HepG2 (cell line): ENCODE measurements around the gene TSNAX. TPM values are rescaled to one million over a fixed set of nuclear protein-coding genes. Genes with fewer than 3 reads are reported as not detected.

Experiments
- AGO1 ChIP-seq: fragments of 200-400 bp; formaldehyde crosslinking; IDR thresholded peaks from 2 replicates; pipeline ENCODE4 v1.6.1; 2017; ENCODE audit warnings: mild to moderate bottlenecking, low read depth, low read length, moderate library complexity; ENCODE audit not compliant: poor library complexity, severe bottlenecking
- ATF1 ChIP-seq: IDR thresholded peaks from 2 replicates; pipeline ENCODE4 v1.6.1; 2016; ENCODE audit warnings: mild to moderate bottlenecking, control low read depth
- CBFB ChIP-seq: sonication (generic); formaldehyde crosslinking; IDR thresholded peaks from 2 replicates; pipeline ENCODE4 v1.4.0; 2020; ENCODE audit warnings: missing genetic modification reagents
- CEBPG ChIP-seq: IDR thresholded peaks from 2 replicates; pipeline ENCODE4 v1.6.1; 2016
- FOXA1 ChIP-seq, 2 experiments: fragments of 450-650 bp in 1 of 2; sonication (generic) in 1 of 2; formaldehyde crosslinking in 1 of 2; IDR thresholded peaks; 2 replicates each; pipeline versions ENCODE4 v1.4.0 to v1.6.1; 2016 to 2020; ENCODE audit warnings: missing genetic modification reagents in 1 of 2
- MATR3 ChIP-seq: sonication (generic); formaldehyde crosslinking; IDR thresholded peaks from 2 replicates; pipeline ENCODE4 v1.4.0; 2020; ENCODE audit warnings: missing genetic modification reagents
- MEF2D ChIP-seq: sonication (generic); formaldehyde crosslinking; IDR thresholded peaks from 2 replicates; pipeline ENCODE4 v1.5.1; 2020; ENCODE audit warnings: mild to moderate bottlenecking, missing genetic modification reagents
- MLLT10 ChIP-seq: sonication (generic); formaldehyde crosslinking; IDR thresholded peaks from 2 replicates; pipeline ENCODE4 v1.4.0; 2020; ENCODE audit warnings: missing genetic modification reagents
- MYC ChIP-seq: sonication (generic); formaldehyde crosslinking; IDR thresholded peaks from 2 replicates; pipeline ENCODE4 v1.9.0; 2021; ENCODE audit warnings: missing genetic modification reagents, borderline replicate concordance
- NR2C2 ChIP-seq: sonication (generic); formaldehyde crosslinking; IDR thresholded peaks from 2 replicates; pipeline ENCODE4 v1.4.0; 2020; ENCODE audit warnings: missing genetic modification reagents, mild to moderate bottlenecking, moderate library complexity, borderline replicate concordance
- NRL ChIP-seq: sonication (generic); formaldehyde crosslinking; IDR thresholded peaks from 2 replicates; pipeline ENCODE4 v1.5.0; 2020; ENCODE audit warnings: missing genetic modification reagents, mild to moderate bottlenecking, moderate library complexity, borderline replicate concordance
- TAF1 ChIP-seq: sonication (generic); formaldehyde crosslinking; IDR thresholded peaks from 2 replicates; pipeline ENCODE4 v1.4.0; 2020; ENCODE audit warnings: missing genetic modification reagents
- TCF7 ChIP-seq: sonication (generic); IDR thresholded peaks from 2 replicates; pipeline ENCODE4 v1.6.1; 2016; ENCODE audit warnings: antibody characterized with exemption, low read depth
- TRIM24 ChIP-seq: sonication (generic); formaldehyde crosslinking; IDR thresholded peaks from 2 replicates; pipeline ENCODE4 v1.8.0; 2022; ENCODE audit warnings: mild to moderate bottlenecking, missing genetic modification reagents
- ZFP36L1 ChIP-seq: sonication (generic); formaldehyde crosslinking; IDR thresholded peaks from 2 replicates; pipeline ENCODE4 v1.8.0; 2022; ENCODE audit warnings: mild to moderate bottlenecking, missing genetic modification reagents, moderate library complexity
- ZKSCAN1 ChIP-seq: fragments of 150-350 bp; IDR thresholded peaks from 2 replicates; pipeline ENCODE4 v1.6.1; 2014; ENCODE audit warnings: low read length
- ZNF317 ChIP-seq: sonication (generic); formaldehyde crosslinking; IDR thresholded peaks from 2 replicates; pipeline ENCODE4 v1.5.0; 2020; ENCODE audit warnings: mild to moderate bottlenecking, missing genetic modification reagents
- ZNF326 ChIP-seq: sonication (generic); formaldehyde crosslinking; IDR thresholded peaks from 2 replicates; pipeline ENCODE4 v1.4.0; 2020; ENCODE audit warnings: missing genetic modification reagents, borderline replicate concordance
- ZNF33B ChIP-seq: sonication (generic); formaldehyde crosslinking; IDR thresholded peaks from 2 replicates; pipeline ENCODE4 v1.5.1; 2020; ENCODE audit warnings: mild to moderate bottlenecking, missing genetic modification reagents
- ZNF382 ChIP-seq: sonication (generic); formaldehyde crosslinking; IDR thresholded peaks from 2 replicates; pipeline ENCODE4 v1.5.0; 2020; ENCODE audit warnings: missing genetic modification reagents, mild to moderate bottlenecking, borderline replicate concordance
- ZNF713 ChIP-seq: sonication (generic); formaldehyde crosslinking; IDR thresholded peaks from 2 replicates; pipeline ENCODE4 v1.4.0; 2020; ENCODE audit warnings: mild to moderate bottlenecking, missing genetic modification reagents
- ZNF761 ChIP-seq: sonication (generic); formaldehyde crosslinking; conservative IDR thresholded peaks from 2 replicates; pipeline ENCODE4 v1.4.0; 2020; ENCODE audit warnings: mild to moderate bottlenecking, missing genetic modification reagents
- ZNF850 ChIP-seq: sonication (generic); formaldehyde crosslinking; conservative IDR thresholded peaks from 2 replicates; pipeline ENCODE4 v1.9.0; 2021; ENCODE audit warnings: mild to moderate bottlenecking, missing genetic modification reagents
- ZNF883 ChIP-seq: sonication (generic); formaldehyde crosslinking; IDR thresholded peaks from 2 replicates; pipeline ENCODE4 v1.5.1; 2020; ENCODE audit warnings: mild to moderate bottlenecking, missing genetic modification reagents; ENCODE audit errors: not compliant biosample characterization
- polyA plus RNA-seq, 8 experiments: library from polyadenylated mRNA; depleted of rRNA in 3 of 8; stranded (reverse) in 7 of 8; unstranded in 1 of 8; fragments of >200 nt; fragmentation: Illumina TruSeq in 4 of 8; extraction: Trizol in 4 of 8; gene quantifications; 2 replicates each; pipeline versions ENCODE4 v1.2.1 to v1.2.3, GENCODE V29; 2011 to 2016; ENCODE audit warnings: low read depth in 4 of 8, missing spikeins in 1 of 8, mixed read lengths in 1 of 8; ENCODE audit not compliant: insufficient read depth in 1 of 8
- total RNA-seq, 5 experiments: library from RNA; depleted of rRNA; stranded (reverse); fragments of >200 nt; fragmentation: Illumina TruSeq; extraction: Trizol; gene quantifications; 2 replicates each; pipeline ENCODE4 v1.2.3, GENCODE V29; 2016; ENCODE audit warnings: low read depth in 1 of 5
- TF ChIP-seq, protein P1 (sequence below): sonication (generic); formaldehyde crosslinking; IDR thresholded peaks from 2 replicates; pipeline ENCODE4 v1.5.0; 2020; ENCODE audit warnings: missing genetic modification reagents, mild to moderate bottlenecking, borderline replicate concordance
- TF ChIP-seq, protein P2 (sequence below): sonication (generic); formaldehyde crosslinking; IDR thresholded peaks from 2 replicates; pipeline ENCODE4 v1.5.1; 2020; ENCODE audit warnings: missing genetic modification reagents, mild to moderate bottlenecking, borderline replicate concordance
- TF ChIP-seq, protein P3 (sequence below): sonication (generic); formaldehyde crosslinking; IDR thresholded peaks from 2 replicates; pipeline ENCODE4 v1.5.1; 2020; ENCODE audit warnings: mild to moderate bottlenecking, moderate library complexity, missing genetic modification reagents

TSNAX gene
- total and polyA plus RNA-seq, 2 of the 13 experiments (the other 11 are each of a cell fraction or from before 2014, with no cell fraction given) = 13.2 to 46.2 TPM

DNA sequence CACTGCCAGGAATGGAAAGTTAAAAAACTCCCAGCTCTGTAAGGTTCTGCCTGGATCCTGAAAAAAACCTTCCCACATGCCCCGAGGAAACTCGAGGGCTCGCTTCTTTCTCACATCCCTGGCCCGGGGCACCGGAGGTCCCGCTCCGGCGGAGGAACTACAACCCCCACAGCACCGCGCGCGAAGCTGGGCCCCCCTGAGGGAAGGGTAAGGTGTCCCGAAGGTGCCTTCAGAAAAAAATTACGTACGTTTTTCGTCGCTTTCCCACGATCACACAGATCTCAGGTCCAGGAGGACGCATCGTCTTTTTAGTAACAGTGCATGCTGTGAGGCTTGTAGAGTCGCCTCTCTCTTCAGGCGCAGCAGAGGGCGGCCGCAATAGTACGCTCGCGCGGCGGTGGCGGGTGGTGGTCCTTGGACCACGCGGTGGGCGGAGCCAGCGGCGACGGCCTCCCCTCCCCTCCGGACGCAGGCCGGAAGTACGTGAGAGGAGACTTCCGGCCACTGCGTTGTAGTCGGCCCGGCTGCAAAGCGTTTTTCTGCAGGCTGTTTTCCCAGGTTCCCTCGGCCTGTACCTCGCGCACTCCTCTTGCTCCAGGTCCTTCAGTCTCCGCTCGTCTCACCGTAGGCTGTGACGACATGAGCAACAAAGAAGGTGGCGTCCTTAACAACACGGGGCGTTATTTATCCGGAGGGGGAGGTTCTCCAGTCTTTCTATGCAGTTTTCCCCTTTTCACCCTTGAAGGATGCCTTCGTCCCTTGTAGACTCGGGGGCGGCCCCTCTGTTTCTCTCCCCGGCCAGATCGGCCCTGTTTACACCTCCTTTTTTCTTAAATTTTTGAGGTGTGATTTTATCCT lies at the start of gene TSNAX (continued):
- TF ChIP-seq TRIM24 (no peak), MEF2D (CRISPR knock-in tag) (peak; percentile 55), ZNF326 (CRISPR knock-in tag) (no peak), ZNF883 (CRISPR knock-in tag) (peak; percentile 65), FOXA1 (IDR thresholded peaks at IDR 0.05) (no peak), FOXA1 (CRISPR knock-in tag; IDR thresholded peaks at IDR 0.05) (no peak), TAF1 (CRISPR knock-in tag) (peak; percentile 92), TCF7 (no peak), ZFP36L1 (CRISPR knock-in tag) (peak; percentile 64; the same call in 1 of the 2 replicates), ZNF761 (CRISPR knock-in tag) (0 out of 2 replicates have a peak, but pooled peaks have one; percentile 25), ZNF850 (CRISPR knock-in tag) (no peak), CEBPG (CRISPR knock-in tag) (peak; percentile 26; the same call in 1 of the 2 replicates), MATR3 (CRISPR knock-in tag) (no peak), NR2C2 (CRISPR knock-in tag) (peak; percentile 52; the same call in 1 of the 2 replicates), ZNF317 (CRISPR knock-in tag) (peak; percentile 70; the same call in 1 of the 2 replicates), AGO1 (no peak), ZNF382 (CRISPR knock-in tag) (no peak), ZKSCAN1 (no peak), ZNF713 (0 out of 2 replicates have a peak, but pooled peaks have one; percentile 51), ATF1 (CRISPR knock-in tag) (peak; percentile 80), NRL (CRISPR knock-in tag) (peak; percentile 69; the same call in 1 of the 2 replicates), CBFB (CRISPR knock-in tag) (no peak; the same call in 1 of the 2 replicates), MYC (peak; percentile 97), ZNF33B (CRISPR knock-in tag) (no peak), MLLT10 (CRISPR knock-in tag) (no peak)
- TF ChIP-seq, protein P1, sequence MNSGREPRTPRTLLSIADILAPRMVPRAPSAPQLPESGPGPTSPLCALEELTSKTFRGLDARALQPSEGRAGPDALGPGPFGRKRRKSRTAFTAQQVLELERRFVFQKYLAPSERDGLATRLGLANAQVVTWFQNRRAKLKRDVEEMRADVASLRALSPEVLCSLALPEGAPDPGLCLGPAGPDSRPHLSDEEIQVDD = no peak; the same call in 1 of the 2 replicates
- TF ChIP-seq, protein P2, sequence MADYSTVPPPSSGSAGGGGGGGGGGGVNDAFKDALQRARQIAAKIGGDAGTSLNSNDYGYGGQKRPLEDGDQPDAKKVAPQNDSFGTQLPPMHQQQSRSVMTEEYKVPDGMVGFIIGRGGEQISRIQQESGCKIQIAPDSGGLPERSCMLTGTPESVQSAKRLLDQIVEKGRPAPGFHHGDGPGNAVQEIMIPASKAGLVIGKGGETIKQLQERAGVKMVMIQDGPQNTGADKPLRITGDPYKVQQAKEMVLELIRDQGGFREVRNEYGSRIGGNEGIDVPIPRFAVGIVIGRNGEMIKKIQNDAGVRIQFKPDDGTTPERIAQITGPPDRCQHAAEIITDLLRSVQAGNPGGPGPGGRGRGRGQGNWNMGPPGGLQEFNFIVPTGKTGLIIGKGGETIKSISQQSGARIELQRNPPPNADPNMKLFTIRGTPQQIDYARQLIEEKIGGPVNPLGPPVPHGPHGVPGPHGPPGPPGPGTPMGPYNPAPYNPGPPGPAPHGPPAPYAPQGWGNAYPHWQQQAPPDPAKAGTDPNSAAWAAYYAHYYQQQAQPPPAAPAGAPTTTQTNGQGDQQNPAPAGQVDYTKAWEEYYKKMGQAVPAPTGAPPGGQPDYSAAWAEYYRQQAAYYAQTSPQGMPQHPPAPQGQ (CRISPR knock-in tag) = no peak
- TF ChIP-seq, protein P3, sequence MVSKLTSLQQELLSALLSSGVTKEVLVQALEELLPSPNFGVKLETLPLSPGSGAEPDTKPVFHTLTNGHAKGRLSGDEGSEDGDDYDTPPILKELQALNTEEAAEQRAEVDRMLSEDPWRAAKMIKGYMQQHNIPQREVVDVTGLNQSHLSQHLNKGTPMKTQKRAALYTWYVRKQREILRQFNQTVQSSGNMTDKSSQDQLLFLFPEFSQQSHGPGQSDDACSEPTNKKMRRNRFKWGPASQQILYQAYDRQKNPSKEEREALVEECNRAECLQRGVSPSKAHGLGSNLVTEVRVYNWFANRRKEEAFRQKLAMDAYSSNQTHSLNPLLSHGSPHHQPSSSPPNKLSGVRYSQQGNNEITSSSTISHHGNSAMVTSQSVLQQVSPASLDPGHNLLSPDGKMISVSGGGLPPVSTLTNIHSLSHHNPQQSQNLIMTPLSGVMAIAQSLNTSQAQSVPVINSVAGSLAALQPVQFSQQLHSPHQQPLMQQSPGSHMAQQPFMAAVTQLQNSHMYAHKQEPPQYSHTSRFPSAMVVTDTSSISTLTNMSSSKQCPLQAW (CRISPR knock-in tag) = peak; percentile 88
